ENCODE measurements around the gene SOX5. TPM values are rescaled to one million over a fixed set of nuclear protein-coding genes. Genes with fewer than 3 reads are reported as not detected.

SOX5 gene
- total and polyA plus RNA-seq, 2 of the 8 experiments (the other 6 are each of a cell fraction or from before 2014, with no cell fraction given), result 2.2 to 2.6 TPM

- FAIRE-seq, result no peak
- CTCF ChIA-PET (ENCODE audit: partially characterized antibody), result interaction anchor here (1.0 kb wide), 1 partner anchor 15 kb away, joined by 3 read pairs; no protein-coding TSS in a partner anchor
- POLR2A ChIA-PET (ENCODE audit: partially characterized antibody), result no interaction called here
- no peak for DNase-seq (ENCODE audit: low read depth in 1 of 2, low spot score in 2 of 2)
- no peaks in the 10 kb centered on the region for H3K23me2 ChIP-seq (ENCODE audit: low read depth, low read length)
- H3K23ac ChIP-seq (ENCODE audit: insufficient read length), result no peak overlapping the region
- H3K4ac ChIP-seq (replicated peaks; ENCODE audit: insufficient read length, low read depth, low read length), result no peak overlapping the region
- no peaks in the 10 kb centered on the region for H3K4me1 ChIP-seq (replicated peaks in 1 of 4; ENCODE audit: control insufficient read depth in 3 of 4, insufficient read depth in 4 of 4, low read length in 3 of 4)
- H4K5ac ChIP-seq (ENCODE audit: insufficient read length, low read depth, low read length), result no peak overlapping the region
- no peak overlapping the region for H2BK20ac ChIP-seq (ENCODE audit: low read length)
- H3K56ac ChIP-seq (replicated peaks; ENCODE audit: insufficient read length, low read depth, low read length), result no peak overlapping the region
- peaks cover 6 to 12% of the 10 kb centered on the region in 2 experiments; a peak in 3 of 4 replicates for H3K9me3 ChIP-seq (ENCODE audit: insufficient read depth in 2 of 2, low read depth in 1 of 2, low read length in 1 of 2)
- H3K14ac ChIP-seq (ENCODE audit: insufficient read length), result no peak overlapping the region
- no peak overlapping the region for H2BK120ac ChIP-seq (replicated peaks; ENCODE audit: low read depth, low read length)
- H2AFZ ChIP-seq (ENCODE audit: low read length), result no peak overlapping the region
- H3K79me2 ChIP-seq (ENCODE audit: control insufficient read depth in 1 of 2, insufficient read depth in 2 of 2, low read length in 2 of 2), result no peaks in the 10 kb centered on the region
- no peak overlapping the region for H3K18ac ChIP-seq (ENCODE audit: extremely low read depth, low read length)
- no peaks in the 10 kb centered on the region for H3K36me3 ChIP-seq (ENCODE audit: control insufficient read depth in 2 of 4, insufficient read depth in 4 of 4, low read length in 3 of 4)
- H3K79me1 ChIP-seq (ENCODE audit: low read depth, low read length), result no peaks in the 10 kb centered on the region
- H2BK5ac ChIP-seq (ENCODE audit: low read depth, low read length), result no peak overlapping the region
- 88% methylated on average over 2 of the region's 2 CpGs; no CpG with 5 or more reads in 1 of the 2 experiments for WGBS, 2 experiments (ENCODE audit: extremely low coverage in 1 of 2, insufficient coverage in 1 of 2, insufficient read length in 1 of 2, insufficient replicate concordance in 2 of 2, low coverage in 1 of 2, low lambda C conversion rate in 2 of 2, missing lambda C conversion rate in 1 of 2)
- no peak overlapping the region for H3K4me3 ChIP-seq (ENCODE audit: extremely low read depth in 1 of 4, insufficient read depth in 2 of 4, low read depth in 3 of 4, low read length in 4 of 4)
- H4K20me1 ChIP-seq (replicated peaks in 1 of 2; ENCODE audit: control insufficient read depth in 1 of 2, insufficient read depth in 2 of 2, low read length in 2 of 2), result no peaks in the 10 kb centered on the region
- no peak overlapping the region for H3K4me2 ChIP-seq (ENCODE audit: insufficient read depth in 1 of 2, low read depth in 2 of 2, low read length in 2 of 2)
- H3K9ac ChIP-seq (replicated peaks in 1 of 4; ENCODE audit: extremely low read depth in 1 of 4, low read depth in 3 of 4, low read length in 3 of 4), result no peak overlapping the region
- no peak overlapping the region for H3K27ac ChIP-seq (ENCODE audit: low read depth, low read length)
- no peak overlapping the region for H4K8ac ChIP-seq (ENCODE audit: extremely low read depth, insufficient read depth, low read length)
- H2AK5ac ChIP-seq (ENCODE audit: low read depth, low read length), result no peak overlapping the region
- H2BK15ac ChIP-seq (ENCODE audit: low read length), result no peak overlapping the region
- H3K27me3 ChIP-seq (replicated peaks in 1 of 4; ENCODE audit: control insufficient read depth in 3 of 4, extremely low read depth in 1 of 4, insufficient read depth in 3 of 4, low read length in 3 of 4), result no peaks in the 10 kb centered on the region
- TF ChIP-seq FOSL1 (IDR thresholded peaks at IDR 0.05; ENCODE audit: insufficient read depth, low read depth, low read length) (no peak), NANOG (IDR thresholded peaks at IDR 0.05; ENCODE audit: insufficient read depth, low read depth, low read length, poor library complexity, severe bottlenecking) (no peak), RFX5 (IDR thresholded peaks at IDR 0.05; ENCODE audit: borderline replicate concordance, low read depth, low read length) (no peak), CREB1 (IDR thresholded peaks at IDR 0.05) (no peak), BCL11A (IDR thresholded peaks at IDR 0.05; ENCODE audit: low read depth in 2 of 2, low read length in 2 of 2) (no peak), SAP30 (IDR thresholded peaks at IDR 0.05; ENCODE audit: insufficient read depth, insufficient replicate concordance, low read length) (no peak), EZH2 (IDR thresholded peaks at IDR 0.05; ENCODE audit: low read depth, low read length, severe bottlenecking) (no peak), BRCA1 (IDR thresholded peaks at IDR 0.05; ENCODE audit: low read depth, low read length) (no peak), SP2 (IDR thresholded peaks at IDR 0.05; ENCODE audit: low read length) (no peak), ASH2L (IDR thresholded peaks at IDR 0.05; ENCODE audit: low read length) (no peak), CBX5 (IDR thresholded peaks at IDR 0.05; ENCODE audit: low read depth, low read length) (no peak), JUND (IDR thresholded peaks at IDR 0.05; ENCODE audit: low read length) (no peak)
- no peak overlapping the region for H2BK12ac ChIP-seq (ENCODE audit: low read depth, low read length)
- no peak overlapping the region for H4K91ac ChIP-seq (replicated peaks; ENCODE audit: insufficient read length, low read length)
Measured at GRCh38 chr12:23488130-23488529, 461.3 kb downstream of the SOX5 start.
